HEK293 (cell line): ENCODE data around the gene SEMA3D.

Experiments
- ZBTB8A ChIP-seq: fragments of 450-650 bp; formaldehyde crosslinking; IDR thresholded peaks from 2 replicates; pipeline ENCODE4 v1.5.1; 2016; ENCODE audit warnings: missing biosample characterization, missing genetic modification characterization
- ZNF146 ChIP-seq: fragments of 450-650 bp; formaldehyde crosslinking; IDR thresholded peaks from 2 replicates; pipeline ENCODE4 v1.5.1; 2016; ENCODE audit warnings: missing biosample characterization, missing genetic modification characterization
- ZNF174 ChIP-seq: fragments of 450-650 bp; formaldehyde crosslinking; IDR thresholded peaks from 2 replicates; pipeline ENCODE4 v1.5.0; 2017; ENCODE audit warnings: missing biosample characterization, mild to moderate bottlenecking, missing genetic modification characterization
- ZNF274 ChIP-seq, 2 experiments: fragments of 200-500 bp in 1 of 2; fragments of 450-650 bp in 1 of 2; sonication (Bioruptor generic) in 1 of 2; formaldehyde crosslinking in 1 of 2; IDR thresholded peaks; 2 replicates each; pipeline versions ENCODE4 v1.5.1 to v1.6.1; 2014 to 2016; ENCODE audit warnings: borderline replicate concordance in 1 of 2, inconsistent platforms in 1 of 2, low read length in 1 of 2, missing biosample characterization in 1 of 2, missing genetic modification characterization in 1 of 2
- ZNF561 ChIP-seq: fragments of 450-650 bp; IDR thresholded peaks from 2 replicates; pipeline ENCODE4 v1.5.1; 2018; ENCODE audit warnings: missing biosample characterization, missing genetic modification characterization, borderline replicate concordance
- TF ChIP-seq, protein P1 (sequence below): fragments of 450-650 bp; formaldehyde crosslinking; IDR thresholded peaks from 2 replicates; pipeline ENCODE4 v1.5.1; 2016; ENCODE audit warnings: missing biosample characterization, missing genetic modification characterization
- TF ChIP-seq, protein P2 (sequence below): fragments of 450-650 bp; formaldehyde crosslinking; IDR thresholded peaks from 2 replicates; pipeline ENCODE4 v1.5.1; 2016; ENCODE audit warnings: missing biosample characterization, missing genetic modification characterization, borderline replicate concordance
- TF ChIP-seq, protein P3 (sequence below): fragments of 450-650 bp; IDR thresholded peaks from 2 replicates; pipeline ENCODE4 v1.5.1; 2018; ENCODE audit warnings: missing biosample characterization, mild to moderate bottlenecking, missing genetic modification characterization
- TF ChIP-seq, protein P4 (sequence below): fragments of 450-650 bp; formaldehyde crosslinking; IDR thresholded peaks from 2 replicates; pipeline ENCODE4 v1.5.1; 2016; ENCODE audit warnings: missing biosample characterization, missing genetic modification characterization
- TF ChIP-seq, protein P5 (sequence below): IDR thresholded peaks from 2 replicates; pipeline ENCODE4 v1.6.1; 2011; ENCODE audit warnings: mild to moderate bottlenecking, low read depth, low read length, borderline replicate concordance
- TF ChIP-seq, protein P6 (sequence below): fragments of 450-650 bp; formaldehyde crosslinking; IDR thresholded peaks from 2 replicates; pipeline ENCODE4 v1.5.1; 2016; ENCODE audit warnings: missing biosample characterization, missing genetic modification characterization
- TF ChIP-seq, protein P7 (sequence below): fragments of 450-650 bp; formaldehyde crosslinking; IDR thresholded peaks from 2 replicates; pipeline ENCODE4 v1.5.1; 2017; ENCODE audit warnings: missing biosample characterization, missing genetic modification characterization

DNA sequence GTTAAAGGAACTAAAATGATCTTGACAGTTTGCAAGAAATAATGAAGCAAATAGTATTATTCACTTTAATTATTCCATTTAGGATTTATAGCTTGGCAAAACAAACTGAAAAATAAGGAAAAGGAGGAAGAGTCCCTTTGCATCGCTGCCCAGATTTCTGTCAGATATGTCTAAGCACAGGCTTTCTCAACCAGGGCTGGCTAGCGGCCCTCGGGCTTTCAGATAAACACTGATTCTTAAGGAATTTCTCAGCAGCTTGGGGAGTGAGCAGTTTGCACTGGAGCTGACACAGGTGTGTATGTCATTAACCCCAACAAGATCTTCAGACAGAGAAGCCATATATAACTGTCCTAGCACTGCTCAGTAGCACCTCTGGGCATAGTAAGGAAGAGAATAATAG is 47.9 kb upstream of the SEMA3D start:
- TF ChIP-seq, protein P1, sequence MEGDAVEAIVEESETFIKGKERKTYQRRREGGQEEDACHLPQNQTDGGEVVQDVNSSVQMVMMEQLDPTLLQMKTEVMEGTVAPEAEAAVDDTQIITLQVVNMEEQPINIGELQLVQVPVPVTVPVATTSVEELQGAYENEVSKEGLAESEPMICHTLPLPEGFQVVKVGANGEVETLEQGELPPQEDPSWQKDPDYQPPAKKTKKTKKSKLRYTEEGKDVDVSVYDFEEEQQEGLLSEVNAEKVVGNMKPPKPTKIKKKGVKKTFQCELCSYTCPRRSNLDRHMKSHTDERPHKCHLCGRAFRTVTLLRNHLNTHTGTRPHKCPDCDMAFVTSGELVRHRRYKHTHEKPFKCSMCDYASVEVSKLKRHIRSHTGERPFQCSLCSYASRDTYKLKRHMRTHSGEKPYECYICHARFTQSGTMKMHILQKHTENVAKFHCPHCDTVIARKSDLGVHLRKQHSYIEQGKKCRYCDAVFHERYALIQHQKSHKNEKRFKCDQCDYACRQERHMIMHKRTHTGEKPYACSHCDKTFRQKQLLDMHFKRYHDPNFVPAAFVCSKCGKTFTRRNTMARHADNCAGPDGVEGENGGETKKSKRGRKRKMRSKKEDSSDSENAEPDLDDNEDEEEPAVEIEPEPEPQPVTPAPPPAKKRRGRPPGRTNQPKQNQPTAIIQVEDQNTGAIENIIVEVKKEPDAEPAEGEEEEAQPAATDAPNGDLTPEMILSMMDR (tag by site-specific recombination): no peak
- TF ChIP-seq, protein P2, sequence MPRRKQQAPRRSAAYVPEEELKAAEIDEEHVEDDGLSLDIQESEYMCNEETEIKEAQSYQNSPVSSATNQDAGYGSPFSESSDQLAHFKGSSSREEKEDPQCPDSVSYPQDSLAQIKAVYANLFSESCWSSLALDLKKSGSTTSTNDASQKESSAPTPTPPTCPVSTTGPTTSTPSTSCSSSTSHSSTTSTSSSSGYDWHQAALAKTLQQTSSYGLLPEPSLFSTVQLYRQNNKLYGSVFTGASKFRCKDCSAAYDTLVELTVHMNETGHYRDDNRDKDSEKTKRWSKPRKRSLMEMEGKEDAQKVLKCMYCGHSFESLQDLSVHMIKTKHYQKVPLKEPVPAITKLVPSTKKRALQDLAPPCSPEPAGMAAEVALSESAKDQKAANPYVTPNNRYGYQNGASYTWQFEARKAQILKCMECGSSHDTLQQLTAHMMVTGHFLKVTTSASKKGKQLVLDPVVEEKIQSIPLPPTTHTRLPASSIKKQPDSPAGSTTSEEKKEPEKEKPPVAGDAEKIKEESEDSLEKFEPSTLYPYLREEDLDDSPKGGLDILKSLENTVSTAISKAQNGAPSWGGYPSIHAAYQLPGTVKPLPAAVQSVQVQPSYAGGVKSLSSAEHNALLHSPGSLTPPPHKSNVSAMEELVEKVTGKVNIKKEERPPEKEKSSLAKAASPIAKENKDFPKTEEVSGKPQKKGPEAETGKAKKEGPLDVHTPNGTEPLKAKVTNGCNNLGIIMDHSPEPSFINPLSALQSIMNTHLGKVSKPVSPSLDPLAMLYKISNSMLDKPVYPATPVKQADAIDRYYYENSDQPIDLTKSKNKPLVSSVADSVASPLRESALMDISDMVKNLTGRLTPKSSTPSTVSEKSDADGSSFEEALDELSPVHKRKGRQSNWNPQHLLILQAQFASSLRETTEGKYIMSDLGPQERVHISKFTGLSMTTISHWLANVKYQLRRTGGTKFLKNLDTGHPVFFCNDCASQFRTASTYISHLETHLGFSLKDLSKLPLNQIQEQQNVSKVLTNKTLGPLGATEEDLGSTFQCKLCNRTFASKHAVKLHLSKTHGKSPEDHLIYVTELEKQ (tag by site-specific recombination): no peak
- TF ChIP-seq ZNF561 (tag by site-specific recombination): no peak
- TF ChIP-seq, protein P3, sequence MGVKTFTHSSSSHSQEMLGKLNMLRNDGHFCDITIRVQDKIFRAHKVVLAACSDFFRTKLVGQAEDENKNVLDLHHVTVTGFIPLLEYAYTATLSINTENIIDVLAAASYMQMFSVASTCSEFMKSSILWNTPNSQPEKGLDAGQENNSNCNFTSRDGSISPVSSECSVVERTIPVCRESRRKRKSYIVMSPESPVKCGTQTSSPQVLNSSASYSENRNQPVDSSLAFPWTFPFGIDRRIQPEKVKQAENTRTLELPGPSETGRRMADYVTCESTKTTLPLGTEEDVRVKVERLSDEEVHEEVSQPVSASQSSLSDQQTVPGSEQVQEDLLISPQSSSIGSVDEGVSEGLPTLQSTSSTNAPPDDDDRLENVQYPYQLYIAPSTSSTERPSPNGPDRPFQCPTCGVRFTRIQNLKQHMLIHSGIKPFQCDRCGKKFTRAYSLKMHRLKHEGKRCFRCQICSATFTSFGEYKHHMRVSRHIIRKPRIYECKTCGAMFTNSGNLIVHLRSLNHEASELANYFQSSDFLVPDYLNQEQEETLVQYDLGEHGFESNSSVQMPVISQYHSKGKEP: no peak
- TF ChIP-seq ZNF274 (IDR thresholded peaks at IDR 0.05; ENCODE audit: low read length): no peak
- no peak for TF ChIP-seq ZNF274 (tag by site-specific recombination; IDR thresholded peaks at IDR 0.05; ENCODE audit: borderline replicate concordance)
- no peak for TF ChIP-seq ZNF146 (tag by site-specific recombination)
- TF ChIP-seq, protein P4, sequence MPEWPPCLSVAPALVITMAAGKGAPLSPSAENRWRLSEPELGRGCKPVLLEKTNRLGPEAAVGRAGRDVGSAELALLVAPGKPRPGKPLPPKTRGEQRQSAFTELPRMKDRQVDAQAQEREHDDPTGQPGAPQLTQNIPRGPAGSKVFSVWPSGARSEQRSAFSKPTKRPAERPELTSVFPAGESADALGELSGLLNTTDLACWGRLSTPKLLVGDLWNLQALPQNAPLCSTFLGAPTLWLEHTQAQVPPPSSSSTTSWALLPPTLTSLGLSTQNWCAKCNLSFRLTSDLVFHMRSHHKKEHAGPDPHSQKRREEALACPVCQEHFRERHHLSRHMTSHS (tag by site-specific recombination): no peak
- TF ChIP-seq, protein P5, sequence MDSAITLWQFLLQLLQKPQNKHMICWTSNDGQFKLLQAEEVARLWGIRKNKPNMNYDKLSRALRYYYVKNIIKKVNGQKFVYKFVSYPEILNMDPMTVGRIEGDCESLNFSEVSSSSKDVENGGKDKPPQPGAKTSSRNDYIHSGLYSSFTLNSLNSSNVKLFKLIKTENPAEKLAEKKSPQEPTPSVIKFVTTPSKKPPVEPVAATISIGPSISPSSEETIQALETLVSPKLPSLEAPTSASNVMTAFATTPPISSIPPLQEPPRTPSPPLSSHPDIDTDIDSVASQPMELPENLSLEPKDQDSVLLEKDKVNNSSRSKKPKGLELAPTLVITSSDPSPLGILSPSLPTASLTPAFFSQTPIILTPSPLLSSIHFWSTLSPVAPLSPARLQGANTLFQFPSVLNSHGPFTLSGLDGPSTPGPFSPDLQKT: no peak
- TF ChIP-seq, protein P6, sequence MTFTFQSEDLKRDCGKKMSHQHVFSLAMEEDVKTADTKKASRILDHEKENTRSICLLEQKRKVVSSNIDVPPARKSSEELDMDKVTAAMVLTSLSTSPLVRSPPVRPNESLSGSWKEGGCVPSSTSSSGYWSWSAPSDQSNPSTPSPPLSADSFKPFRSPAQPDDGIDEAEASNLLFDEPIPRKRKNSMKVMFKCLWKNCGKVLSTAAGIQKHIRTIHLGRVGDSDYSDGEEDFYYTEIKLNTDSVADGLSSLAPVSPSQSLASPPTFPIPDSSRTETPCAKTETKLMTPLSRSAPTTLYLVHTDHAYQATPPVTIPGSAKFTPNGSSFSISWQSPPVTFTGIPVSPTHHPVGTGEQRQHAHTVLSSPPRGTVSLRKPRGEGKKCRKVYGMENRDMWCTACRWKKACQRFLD: no peak
- TF ChIP-seq ZBTB8A (tag by site-specific recombination): no peak
- TF ChIP-seq, protein P7, sequence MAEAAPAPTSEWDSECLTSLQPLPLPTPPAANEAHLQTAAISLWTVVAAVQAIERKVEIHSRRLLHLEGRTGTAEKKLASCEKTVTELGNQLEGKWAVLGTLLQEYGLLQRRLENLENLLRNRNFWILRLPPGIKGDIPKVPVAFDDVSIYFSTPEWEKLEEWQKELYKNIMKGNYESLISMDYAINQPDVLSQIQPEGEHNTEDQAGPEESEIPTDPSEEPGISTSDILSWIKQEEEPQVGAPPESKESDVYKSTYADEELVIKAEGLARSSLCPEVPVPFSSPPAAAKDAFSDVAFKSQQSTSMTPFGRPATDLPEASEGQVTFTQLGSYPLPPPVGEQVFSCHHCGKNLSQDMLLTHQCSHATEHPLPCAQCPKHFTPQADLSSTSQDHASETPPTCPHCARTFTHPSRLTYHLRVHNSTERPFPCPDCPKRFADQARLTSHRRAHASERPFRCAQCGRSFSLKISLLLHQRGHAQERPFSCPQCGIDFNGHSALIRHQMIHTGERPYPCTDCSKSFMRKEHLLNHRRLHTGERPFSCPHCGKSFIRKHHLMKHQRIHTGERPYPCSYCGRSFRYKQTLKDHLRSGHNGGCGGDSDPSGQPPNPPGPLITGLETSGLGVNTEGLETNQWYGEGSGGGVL (tag by site-specific recombination): no peak
- TF ChIP-seq ZNF174 (tag by site-specific recombination): no peak
